ENCODE data around the gene SLC25A41.

- TF ChIP-seq EZH2 (IDR thresholded peaks at IDR 0.05; ENCODE audit: borderline replicate concordance, low read length) (no peak), CTCF (IDR thresholded peaks at IDR 0.05; ENCODE audit: low read length) (no peak)
Measured at GRCh38 chr19:6406401-6406800, 27.2 kb downstream of the SLC25A41 start.
